ENCODE results near the gene MYBPHL.
A peak's percentile ranks its signal among the peaks of the same experiment; 100 is the strongest.

- TF ChIP-seq CTCF (IDR thresholded peaks at IDR 0.05) (peak; percentile 25 to 86 (median 50)), POLR2A (IDR thresholded peaks at IDR 0.05) (peak; percentile 83 to 87)
These were observed 23.7 kb downstream of the MYBPHL start, which contains the start of gene PSRC1 for GRCh38 chr1:109282952-109283747.
